Measurements from ENCODE around the gene PARN. TPM values are rescaled to one million over a fixed set of nuclear protein-coding genes. Genes with fewer than 3 reads are reported as not detected.

Gene PARN
- total and polyA plus RNA-seq, 2 of the 8 experiments (the other 6 are each of a cell fraction or from before 2014, with no cell fraction given): 24.5 to 44.6 TPM

DNA sequence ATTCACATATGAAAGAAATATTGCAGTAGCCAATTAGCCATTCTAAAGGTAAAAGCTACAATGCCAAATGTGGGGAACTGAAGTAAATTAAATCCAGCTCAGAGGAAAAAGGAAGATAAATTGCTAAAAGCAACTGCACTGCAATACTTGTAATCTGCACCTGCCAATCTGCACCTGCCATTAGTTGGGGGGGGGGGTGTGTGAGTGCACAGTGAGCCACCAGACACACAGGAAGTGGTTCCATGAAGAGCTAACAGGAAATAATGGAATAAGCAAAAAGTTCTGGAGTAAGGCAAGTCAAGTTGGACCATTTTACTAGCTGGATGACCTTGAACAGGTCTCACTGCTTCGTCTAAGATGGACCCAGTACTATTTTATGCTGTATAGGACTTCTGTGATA lies 191.8 kb downstream of the PARN start (continued):
- TF ChIP-seq, protein P1, sequence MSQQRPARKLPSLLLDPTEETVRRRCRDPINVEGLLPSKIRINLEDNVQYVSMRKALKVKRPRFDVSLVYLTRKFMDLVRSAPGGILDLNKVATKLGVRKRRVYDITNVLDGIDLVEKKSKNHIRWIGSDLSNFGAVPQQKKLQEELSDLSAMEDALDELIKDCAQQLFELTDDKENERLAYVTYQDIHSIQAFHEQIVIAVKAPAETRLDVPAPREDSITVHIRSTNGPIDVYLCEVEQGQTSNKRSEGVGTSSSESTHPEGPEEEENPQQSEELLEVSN (IDR thresholded peaks at IDR 0.05): no peak
- TF ChIP-seq KDM4A (IDR thresholded peaks at IDR 0.05; ENCODE audit: low read depth, low read length, severe bottlenecking): no peak
